ENCODE results near the gene FAM120A.

DNA sequence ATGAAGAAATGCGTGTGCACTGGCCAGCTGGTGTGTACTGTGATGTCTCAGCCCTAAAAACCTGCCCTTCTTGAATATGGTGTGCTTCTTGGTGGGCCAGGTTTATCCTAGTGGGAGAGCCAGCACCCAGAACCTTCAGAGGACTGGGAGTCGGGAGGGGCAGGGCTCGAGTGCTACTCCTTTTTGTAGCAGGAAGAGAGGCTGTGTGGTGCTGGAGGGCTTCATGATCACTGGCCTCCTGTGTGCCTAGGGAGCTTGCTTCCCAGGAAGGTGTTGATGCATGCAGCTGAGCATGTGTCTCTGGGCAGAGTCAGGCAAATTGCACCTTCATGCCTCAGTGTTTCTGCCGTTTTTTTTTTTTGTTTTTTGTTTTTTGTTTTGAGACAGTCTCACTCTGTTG, 144.9 kb downstream of the FAM120A start:
- TF ChIP-seq SIN3A (IDR thresholded peaks at IDR 0.05; ENCODE audit: borderline replicate concordance, insufficient read depth, low read depth, low read length) (no peak), CTCF (IDR thresholded peaks at IDR 0.05) (no peak), REST (IDR thresholded peaks at IDR 0.05; ENCODE audit: insufficient read depth in 1 of 2, low read depth in 2 of 2, low read length in 1 of 2) (no peak), TCF7L2 (IDR thresholded peaks at IDR 0.05; ENCODE audit: low read depth, low read length) (no peak), POLR2AphosphoS5 (IDR thresholded peaks at IDR 0.05; ENCODE audit: low read depth, low read length) (no peak)
